HG02938 (cell line): ENCODE measurements around the gene NGDN.
A peak's percentile ranks its signal among the peaks of the same experiment; 100 is the strongest.
"Not testable (repeated sequence)": the region's sequence is repeated elsewhere in the genome, so short reads cannot be mapped to it uniquely, and the experiment has no call there.

ENCODE experiments used
- ATAC-seq: cut with Tn5 transposase; IDR thresholded peaks from one replicate; pipeline ENCODE4 v1.9.1; 2021; ENCODE audit warnings: mild to moderate bottlenecking, moderate library complexity; ENCODE audit not compliant: unreplicated experiment

Gene NGDN

GRCh38 chr14:23469127-23469905, at the start of gene NGDN:
Gene NGDN, plus strand, starts transcription at chr14:23469703. Its CDS starts 13 bp downstream, at chr14:23469716.
- peak; percentile 98 for ATAC-seq

- no peak for ATAC-seq
Observed at GRCh38 chr14:23421594-23421993, 47.9 kb upstream of the NGDN start.

GRCh38 chr14:23423657-23424056, 45.8 kb upstream of the NGDN start:
- ATAC-seq: no peak

GRCh38 chr14:23425169-23425568, 44.3 kb upstream of the NGDN start:
- ATAC-seq: no peak

DNA sequence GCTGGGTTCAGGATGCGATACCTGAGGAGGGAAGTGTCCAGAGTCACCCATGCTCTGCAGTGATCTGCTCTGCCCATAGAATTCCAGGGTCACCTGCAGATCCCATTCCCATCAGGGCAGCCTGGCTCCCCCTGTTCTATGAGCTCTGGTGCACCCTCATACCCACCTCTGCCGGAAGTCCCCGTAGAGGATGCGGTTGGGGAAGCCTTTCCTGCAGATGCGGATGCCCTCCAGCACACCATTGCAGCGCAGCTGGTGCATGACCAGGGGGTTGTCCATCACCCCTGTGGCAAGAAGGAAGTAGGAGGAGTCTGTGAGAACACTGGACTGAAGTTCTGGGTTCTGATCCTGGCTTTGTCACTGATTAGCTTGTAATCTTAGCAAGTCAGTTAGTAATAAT, 43.7 kb upstream of the NGDN start:
- not testable (repeated sequence) for ATAC-seq

GRCh38 chr14:23428686-23429495, 40.6 kb upstream of the NGDN start:
- ATAC-seq: no peak

GRCh38 chr14:23430016-23430722, 39.3 kb upstream of the NGDN start:
- ATAC-seq: no peak

DNA sequence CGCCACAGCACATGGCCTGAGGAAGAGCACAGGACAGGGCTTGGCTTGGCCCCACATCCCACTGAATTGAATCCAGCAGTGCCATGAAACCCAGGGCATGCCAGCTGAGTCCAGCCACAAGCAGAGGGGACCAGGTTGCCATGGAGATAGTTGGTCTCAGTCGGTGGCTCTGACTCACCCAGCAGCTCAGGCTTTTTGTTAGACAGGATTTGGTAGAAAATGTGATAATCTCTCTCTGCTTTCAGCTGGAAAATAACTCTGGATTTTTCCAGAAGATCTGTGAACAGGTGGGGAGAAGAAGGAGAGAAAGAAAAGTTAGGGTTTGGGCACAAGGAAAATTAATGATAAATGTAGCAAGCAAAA, 38.8 kb upstream of the NGDN start:
- no peak for ATAC-seq

DNA sequence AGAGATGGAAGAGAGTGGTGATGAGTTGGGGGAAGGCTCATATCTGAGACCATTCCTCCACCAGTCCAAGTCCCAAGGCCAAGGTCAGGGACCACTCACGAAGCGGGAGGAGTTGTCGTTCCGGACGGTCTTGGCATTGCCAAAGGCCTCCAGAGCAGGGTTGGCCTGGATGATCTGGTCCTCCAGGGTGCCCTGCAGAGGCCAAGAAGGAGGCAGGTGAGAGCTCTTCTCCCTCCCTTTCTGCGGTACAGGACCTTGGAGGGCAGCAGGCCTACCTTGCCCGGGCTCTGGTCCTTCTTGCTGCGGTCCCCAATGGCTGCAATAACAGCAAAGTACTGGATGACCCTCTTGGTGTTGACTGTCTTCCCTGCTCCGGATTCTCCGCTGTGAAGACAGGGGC, 38.0 kb upstream of the NGDN start:
- no peak for ATAC-seq

- no peak for ATAC-seq
Observed at GRCh38 chr14:23432102-23432925, 37.2 kb upstream of the NGDN start.

DNA sequence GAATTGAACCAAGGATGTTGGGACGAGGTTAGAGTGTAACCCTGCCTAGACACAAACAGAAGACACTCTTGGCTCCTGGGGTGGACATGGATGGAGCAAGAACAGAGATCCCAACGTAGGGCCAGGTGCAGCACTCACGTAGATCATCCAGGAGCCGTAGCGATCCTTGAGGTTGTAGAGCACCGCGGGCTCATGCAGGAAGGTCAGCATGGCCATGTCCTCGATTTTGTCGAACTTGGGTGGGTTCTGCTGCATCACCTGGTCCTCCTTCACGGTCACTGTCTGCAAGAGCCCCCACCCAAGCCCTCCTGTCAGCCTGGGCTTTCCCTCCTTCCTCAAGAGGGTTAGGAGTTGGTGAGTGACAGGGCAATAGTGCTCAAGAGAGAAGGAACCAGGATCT, 36.6 kb upstream of the NGDN start:
- ATAC-seq: no peak

DNA sequence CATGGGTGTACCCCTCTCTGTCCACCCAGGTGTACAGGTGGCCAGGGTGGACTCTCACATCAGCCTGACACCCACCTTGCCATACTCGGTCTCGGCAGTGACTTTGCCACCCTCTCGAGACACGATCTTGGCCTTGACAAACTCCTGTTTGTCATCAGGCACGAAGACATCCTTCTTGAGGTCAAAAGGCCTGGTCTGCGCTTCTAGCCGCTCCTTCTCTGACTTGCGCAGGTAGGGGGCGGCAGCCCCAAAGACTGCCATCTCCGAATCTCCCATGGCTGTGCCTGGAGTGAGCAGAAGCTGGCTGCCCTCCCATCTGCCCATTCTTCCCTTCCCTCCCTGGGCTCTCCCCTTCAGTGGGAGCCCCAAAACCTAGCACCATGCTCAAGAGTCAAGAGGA, 36.0 kb upstream of the NGDN start:
- ATAC-seq: no peak

DNA sequence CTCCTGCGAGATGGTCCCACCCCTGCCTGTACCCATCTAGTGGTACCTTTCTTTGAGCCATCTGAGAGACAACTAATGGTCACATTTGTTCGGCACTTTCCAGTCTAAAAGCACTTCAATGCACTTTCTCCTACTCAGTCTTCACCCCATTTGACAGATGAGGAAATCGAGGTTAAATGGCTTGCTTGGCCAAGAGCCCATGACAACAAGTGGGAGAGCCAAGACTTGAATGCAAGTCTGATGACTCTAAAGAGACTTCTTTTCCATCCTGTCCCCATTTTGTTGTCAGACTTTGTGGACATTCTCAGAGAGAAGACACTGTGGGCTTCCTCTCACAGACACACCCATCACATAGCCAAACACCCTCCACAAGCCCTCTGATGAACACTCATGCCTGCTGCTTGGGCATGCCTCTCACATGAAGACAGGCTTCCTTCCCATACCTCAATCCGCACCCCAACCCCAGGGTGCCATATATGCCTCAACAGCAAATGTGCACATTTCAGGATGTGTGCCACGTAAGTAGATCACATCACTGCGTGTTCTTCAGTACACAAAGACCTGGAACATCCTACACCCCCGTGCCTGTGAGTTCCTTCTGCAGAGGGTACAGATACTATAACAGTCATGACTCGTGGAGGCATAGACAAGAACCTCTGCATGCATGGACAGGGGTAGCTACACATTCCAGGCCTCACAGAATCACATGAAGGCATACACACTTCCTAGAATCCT, 34.8 kb upstream of the NGDN start:
- no peak for ATAC-seq

DNA sequence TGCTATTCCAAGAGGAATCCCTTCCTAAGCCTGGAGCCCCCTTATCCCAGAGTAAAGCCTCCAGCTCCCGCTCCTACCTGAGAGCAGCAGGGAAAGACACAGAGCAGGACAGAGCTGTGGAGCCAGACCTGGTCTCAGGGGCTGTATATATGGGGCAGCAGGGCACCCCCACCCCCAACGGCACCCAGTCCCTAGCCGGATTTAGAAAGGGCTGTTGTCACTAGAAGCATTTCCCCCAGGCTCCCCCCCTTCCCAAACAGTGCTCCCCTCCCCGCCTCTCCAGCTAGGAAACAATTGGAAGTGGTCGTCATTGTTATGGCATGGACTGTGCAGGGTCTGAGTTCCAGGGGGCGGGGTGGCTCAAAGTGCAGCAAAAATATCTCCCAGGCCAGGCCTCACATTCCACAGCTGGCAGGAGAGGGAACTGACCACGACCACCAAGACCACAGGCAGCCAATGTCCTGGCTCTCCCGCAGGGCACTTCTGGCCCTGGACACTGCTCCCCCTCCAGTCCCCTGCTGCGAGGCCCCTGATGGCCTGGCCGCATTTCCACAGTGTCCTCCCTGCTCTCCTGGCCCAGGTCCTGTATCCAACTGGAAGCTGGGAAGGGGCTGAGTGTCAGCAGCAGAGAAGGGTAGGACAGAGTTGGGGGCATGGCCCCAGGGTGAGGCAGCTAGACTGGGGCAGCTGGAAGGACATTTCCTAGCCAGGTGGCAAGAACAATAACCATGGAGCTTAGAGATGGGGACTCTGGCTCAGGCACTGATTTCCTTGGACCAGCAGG, 33.8 kb upstream of the NGDN start, which contains the start of gene MYH7:
Gene MYH7, minus strand, starts transcription at position 118 of the 784 bp plus-strand sequence. CDS start 1,928 bp downstream, outside the sequence.
- ATAC-seq: no peak

- no peak for ATAC-seq
Observed at GRCh38 chr14:23436327-23437132, 33.0 kb upstream of the NGDN start.

DNA sequence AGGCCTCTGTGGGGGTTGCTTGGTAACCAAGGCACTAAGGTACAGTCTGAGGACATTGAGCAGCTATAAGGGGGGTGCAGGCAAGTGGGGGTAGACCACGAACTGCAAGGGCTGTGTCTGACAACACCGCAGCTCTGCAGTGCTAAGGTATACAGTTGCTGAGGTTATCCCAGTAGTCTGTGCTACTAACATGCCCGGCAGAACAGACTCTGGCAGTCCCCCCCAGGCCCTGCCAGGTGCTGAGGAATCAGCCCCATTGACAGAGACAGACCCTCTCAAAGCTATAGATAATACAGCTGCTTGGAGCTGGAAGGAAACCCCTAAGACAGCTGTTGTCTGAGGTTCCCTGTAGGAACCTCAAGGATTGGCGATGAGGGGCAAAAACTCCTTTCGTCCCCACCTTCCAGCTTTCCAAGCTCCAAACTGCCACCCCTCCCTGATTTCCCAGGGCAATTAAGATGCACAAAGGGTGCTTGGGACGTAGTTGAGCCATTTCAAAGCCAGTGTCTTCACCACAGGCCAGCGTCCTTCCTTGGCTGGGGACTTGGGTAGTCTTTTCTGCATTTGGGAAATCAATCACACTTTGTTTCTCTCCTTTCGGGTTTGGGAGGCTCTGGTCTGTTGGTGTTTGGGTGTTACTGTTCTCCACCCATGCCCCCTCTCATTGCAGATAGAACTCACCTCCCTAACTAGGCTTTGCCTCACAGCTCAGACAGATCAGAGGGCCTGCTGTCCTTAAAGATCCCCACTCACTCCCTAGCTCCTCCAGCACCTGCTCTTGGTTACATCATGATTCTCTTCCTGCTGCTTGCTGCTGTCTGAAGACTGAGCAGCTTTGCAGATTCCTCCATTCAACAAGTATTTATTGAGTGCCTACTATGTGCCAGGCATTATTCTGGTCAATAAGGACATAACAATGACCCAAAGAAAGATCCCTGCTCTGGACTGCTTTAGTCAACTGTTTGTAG, 32.1 kb upstream of the NGDN start:
- no peak for ATAC-seq
